Transverse colon (tissue), 4 donors: ENCODE measurements around the gene CCS. TPM values are rescaled to one million over a fixed set of nuclear protein-coding genes. Genes with fewer than 3 reads are reported as not detected.

ENCODE experiments used
- DNase-seq: peaks from one replicate; pipeline ENCODE4 v3.0.0-alpha.2; 2019
- H3K27ac ChIP-seq, 4 donors: fragments of 200-600 bp; sonication (generic); 2 replicates each; pipeline ENCODE4 v1.5.1; 2016 to 2018; ENCODE audit warnings: inconsistent platforms in 4 of 4
- H3K27me3 ChIP-seq: fragments of 200-600 bp; sonication (generic); 2 replicates; pipeline ENCODE4 v1.5.1; 2017; ENCODE audit warnings: inconsistent platforms
- H3K36me3 ChIP-seq, 4 donors: fragments of 200-600 bp; sonication (generic); 2 replicates each; pipeline ENCODE4 v1.5.1; 2017 to 2019; ENCODE audit warnings: inconsistent platforms in 4 of 4
- H3K4me1 ChIP-seq, 4 donors: fragments of 200-600 bp; sonication (generic); 2 replicates each; pipeline ENCODE4 v1.5.1; 2017 to 2020; ENCODE audit warnings: inconsistent platforms in 4 of 4
- H3K4me3 ChIP-seq, 4 donors: fragments of 200-600 bp; sonication (generic); 1 replicate in 1 of 4; 2 replicates in 3 of 4; pipeline versions ENCODE4 v1.5.1 to v1.6.1; 2017 to 2019; ENCODE audit warnings: inconsistent platforms in 4 of 4
- H3K9me3 ChIP-seq, 2 donors: fragments of 200-600 bp; sonication (generic); 2 replicates each; pipeline ENCODE4 v1.5.1; 2017 to 2019; ENCODE audit warnings: inconsistent platforms in 2 of 2
- CTCF ChIP-seq, 5 experiments: fragments of 200-600 bp in 3 of 5; fragments of 450-650 bp in 2 of 5; sonication (generic) in 3 of 5; IDR thresholded peaks; 1 replicate in 2 of 5; 2 replicates in 3 of 5; pipeline ENCODE4 v1.5.1; 2016 to 2017; ENCODE audit warnings: antibody characterized with exemption in 5 of 5, inconsistent platforms in 3 of 5, mild to moderate bottlenecking in 2 of 5, moderate library complexity in 1 of 5
- EP300 ChIP-seq: sonication (generic); formaldehyde crosslinking; IDR thresholded peaks from one replicate; pipeline ENCODE4 v1.6.1; 2017; ENCODE audit warnings: antibody characterized with exemption, low read depth
- POLR2A ChIP-seq: fragments of 450-650 bp; IDR thresholded peaks from one replicate; pipeline ENCODE4 v1.6.1; 2016; ENCODE audit warnings: antibody characterized with exemption, mild to moderate bottlenecking, moderate library complexity
- POLR2AphosphoS5 ChIP-seq, 3 donors: sonication (generic); formaldehyde crosslinking; IDR thresholded peaks; one replicate each; pipeline ENCODE4 v1.6.1; 2016; ENCODE audit warnings: antibody characterized with exemption in 3 of 3
- WGBS, 2 donors: methylation state at CpG; one replicate each; pipeline ENCODE4 v1.1.5; 2018; ENCODE audit warnings: low coverage in 1 of 2; 5-methylcytosine and 5-hydroxymethylcytosine counted together
- in situ Hi-C, 4 donors: fragments of 200-750 bp; cut with MboI; loops; one replicate each; pipeline versions ENCODE4 v1.15.0 to v1.15.1; 2017; ENCODE audit warnings: low sequenced_read_pairs in 3 of 4, low pct_ligation_motif_present in 1 of 4, low pct_unique_long_range_greater_than_20kb in 1 of 4
- intact Hi-C: fragments of 100-400 bp; cut with DNase I; formaldehyde crosslinking; loops from one replicate; pipeline ENCODE4 v1.15.1; 2023; ENCODE audit warnings: low total_unique reads
- total RNA-seq, 4 donors: library from RNA; depleted of rRNA; stranded (reverse); fragments of >200 nt; gene quantifications; one replicate each; pipeline ENCODE4 v1.1.0, GENCODE V29; 2016

Gene CCS
- total RNA-seq, 4 donors from 2014 or later, result 37.4 to 82.0 (median 49.5) TPM

- in situ Hi-C loops, result loop anchor here in 1 of 4 donors (10.0 kb wide), 1 partner anchor 85 kb away; the partner anchor contains the start of gene RBM4B
- intact Hi-C loops, result no loop called here
- Histone ChIP-seq H3K27ac (no peak overlapping the region), H3K4me3 (no peak overlapping the region), H3K9me3 (no peaks in the 10 kb centered on the region), H3K36me3 (no peaks in the 10 kb centered on the region), H3K27me3 (no peaks in the 10 kb centered on the region), H3K4me1 (peaks cover 19 to 27% (median 23%) of the 10 kb centered on the region in 4 donors)
- WGBS, 2 donors, result 95 to 100% methylated on average over 1 to 7 of the region's 7 CpGs
- DNase-seq, result no peak
- no peak for TF ChIP-seq EP300
- TF ChIP-seq POLR2AphosphoS5 (IDR thresholded peaks at IDR 0.05), result no peak
- TF ChIP-seq POLR2A, result no peak
- no peak for TF ChIP-seq CTCF (IDR thresholded peaks at IDR 0.05)
Measured at GRCh38 chr11:66589996-66590675, 2.8 kb upstream of the CCS start.

GRCh38 chr11:66591175-66591574 lies 1.8 kb upstream of the CCS start:
- intact Hi-C loops (no loop called here), in situ Hi-C loops (no loop called here)
- Histone ChIP-seq H3K36me3 (no peaks in the 10 kb centered on the region), H3K4me1 (peaks cover 27 to 38% (median 29%) of the 10 kb centered on the region in 4 donors), H3K27ac (no peak overlapping the region), H3K4me3 (no peak overlapping the region), H3K27me3 (no peaks in the 10 kb centered on the region), H3K9me3 (no peaks in the 10 kb centered on the region)
- TF ChIP-seq EP300, result no peak
- TF ChIP-seq POLR2A, result no peak
- TF ChIP-seq CTCF (IDR thresholded peaks at IDR 0.05), result no peak
- TF ChIP-seq POLR2AphosphoS5 (IDR thresholded peaks at IDR 0.05), result no peak
- no peak for DNase-seq
- WGBS, 2 donors, result 62% methylated on average over 2 of the region's 2 CpGs; no CpG with 5 or more reads in 1 of the 2 donors

- H3K36me3 ChIP-seq, result no peaks in the 10 kb centered on the region
- WGBS, 2 donors, result 11% methylated on average over 12 of the region's 12 CpGs; no CpG with 5 or more reads in 1 of the 2 donors
- H3K27ac ChIP-seq, result peak overlapping the region; percentile 82 to 89 (median 88)
- intact Hi-C loops, result no loop called here
- in situ Hi-C loops, result no loop called here
- H3K4me3 ChIP-seq, result peak overlapping the region; percentile 48 to 75 (median 62)
- peaks cover 27 to 38% (median 29%) of the 10 kb centered on the region in 4 donors for H3K4me1 ChIP-seq
- peak; percentile 12 for DNase-seq
- TF ChIP-seq EP300 (no peak), POLR2A (peak; percentile 2)
- H3K9me3 ChIP-seq, result no peaks in the 10 kb centered on the region
- no peaks in the 10 kb centered on the region for H3K27me3 ChIP-seq
Measured at GRCh38 chr11:66593303-66593635, 284 bp downstream of the CCS start.

- Histone ChIP-seq H3K36me3 (no peaks in the 10 kb centered on the region), H3K27ac (peak overlapping the region; percentile 82 to 89 (median 88)), H3K9me3 (no peaks in the 10 kb centered on the region), H3K4me3 (peak overlapping the region; percentile 48 to 75 (median 62)), H3K4me1 (peaks cover 27 to 38% (median 29%) of the 10 kb centered on the region in 4 donors), H3K27me3 (no peaks in the 10 kb centered on the region)
- TF ChIP-seq POLR2AphosphoS5 (IDR thresholded peaks at IDR 0.05) (no peak), EP300 (no peak), CTCF (IDR thresholded peaks at IDR 0.05) (no peak), POLR2A (no peak)
- in situ Hi-C loops, result no loop called here
- intact Hi-C loops, result no loop called here
- 65% methylated on average over 7 of the region's 7 CpGs; no CpG with 5 or more reads in 1 of the 2 donors for WGBS, 2 donors
- DNase-seq, result no peak
Measured at GRCh38 chr11:66593650-66594049, 665 bp downstream of the CCS start.
